HepG2 (cell line): ENCODE results near the gene ADRA1B. TPM values are rescaled to one million over a fixed set of nuclear protein-coding genes. Genes with fewer than 3 reads are reported as not detected.

Experiments used
- ATAC-seq: fragments of 200-7000 bp; cut with Tn5 transposase; 3 replicates; pipeline ENCODE4 v1.9.1; 2020; ENCODE audit warnings: mild to moderate bottlenecking, moderate library complexity
- BruUV-seq: library from RNA; stranded (reverse); fragments of 400-500 nt; replicated peaks from 2 replicates; lab custom pipeline; 2021; lab: Mats Ljungman, UMichigan
- CTCF ChIA-PET: fragments of 300-600 bp; formaldehyde crosslinking; extraction: SDS; loops from one replicate; lab custom pipeline; 2021; ENCODE audit warnings: low total read pairs, inconsistent platforms, low intra/inter-chr PET ratio; lab: Yijun Ruan, JAX
- POLR2A ChIA-PET: fragments of 350-600 bp; sonication (Branson Sonifier 250); formaldehyde crosslinking; loops from one replicate; lab custom pipeline; 2020; ENCODE audit warnings: antibody characterized with exemption, inconsistent platforms; lab: Yijun Ruan, JAX
- DNase-seq: peaks from one replicate; pipeline ENCODE4 v3.0.0-alpha.2; 2015; ENCODE audit warnings: low spot score
- FAIRE-seq: peaks from 3 replicates; lab custom pipeline; 2011; peaks lifted over from hg19 to GRCh38; lab: Jason Lieb, UNC
- H2AFZ ChIP-seq: one replicate; pipeline ENCODE4 v1.6.1; 2011; ENCODE audit warnings: low read length, inconsistent platforms
- H3K27ac ChIP-seq: fragments of 300-600 bp; 3 replicates; pipeline ENCODE4 v1.8.0; 2011; ENCODE audit warnings: mixed run types, mild to moderate bottlenecking, mixed read lengths, low read length, inconsistent platforms; ENCODE audit not compliant: insufficient read depth; ENCODE audit errors: extremely low read length
- H3K27me3 ChIP-seq, 2 experiments: fragments of 200-600 bp in 1 of 2; 2 replicates in 1 of 2; 3 replicates in 1 of 2; pipeline versions ENCODE4 v1.6.0 to v1.8.0; 2011; ENCODE audit warnings: low read length in 2 of 2, mild to moderate bottlenecking in 2 of 2, moderate library complexity in 2 of 2, inconsistent platforms in 1 of 2; ENCODE audit not compliant: insufficient read depth in 2 of 2, control insufficient read depth in 1 of 2
- H3K36me3 ChIP-seq, 2 experiments: fragments of 200-600 bp in 1 of 2; replicated peaks in 1 of 2; 2 replicates in 1 of 2; 3 replicates in 1 of 2; pipeline versions ENCODE4 v1.5.1 to v1.8.0; 2011; ENCODE audit warnings: low read length in 2 of 2, inconsistent platforms in 1 of 2; ENCODE audit not compliant: insufficient read depth in 2 of 2, control insufficient read depth in 1 of 2
- H3K4me1 ChIP-seq: 2 replicates; pipeline ENCODE4 v1.5.1; 2012; ENCODE audit warnings: low read length, inconsistent platforms; ENCODE audit not compliant: insufficient read depth
- H3K4me2 ChIP-seq: 2 replicates; pipeline ENCODE4 v1.6.0; 2011; ENCODE audit warnings: low read depth, low read length, inconsistent platforms
- H3K4me3 ChIP-seq, 3 experiments: fragments of 200-600 bp in 1 of 3; sonication (generic), shearing (Covaris generic) in 1 of 3; replicated peaks in 1 of 3; 2 replicates each; pipeline ENCODE4 v1.5.1; 2011 to 2016; ENCODE audit warnings: low read length in 3 of 3, inconsistent platforms in 2 of 3, low read depth in 2 of 3, mild to moderate bottlenecking in 2 of 3, control low read depth in 1 of 3, mixed read lengths in 1 of 3; ENCODE audit not compliant: insufficient read depth in 1 of 3
- H3K79me2 ChIP-seq: one replicate; pipeline ENCODE4 v1.6.1; 2011; ENCODE audit warnings: low read length, inconsistent platforms; ENCODE audit not compliant: insufficient read depth
- H3K9ac ChIP-seq: 2 replicates; pipeline ENCODE4 v1.6.0; 2011; ENCODE audit warnings: mild to moderate bottlenecking, low read depth, low read length, inconsistent platforms; ENCODE audit not compliant: insufficient read depth
- H3K9me3 ChIP-seq: 2 replicates; pipeline ENCODE4 v1.5.1; 2012; ENCODE audit warnings: mild to moderate bottlenecking, low read length
- H4K20me1 ChIP-seq: 2 replicates; pipeline ENCODE4 v1.6.0; 2011; ENCODE audit warnings: inconsistent platforms, mild to moderate bottlenecking, low read length, moderate library complexity; ENCODE audit not compliant: insufficient read depth
- FOXK1 ChIP-seq: sonication (generic); formaldehyde crosslinking; IDR thresholded peaks from 2 replicates; pipeline ENCODE4 v1.4.0; 2020; ENCODE audit warnings: low read depth, missing genetic modification reagents, borderline replicate concordance
- HHEX ChIP-seq: IDR thresholded peaks from 2 replicates; pipeline ENCODE4 v1.6.1; 2016; ENCODE audit warnings: control low read depth
- HMG20A ChIP-seq: IDR thresholded peaks from 2 replicates; pipeline ENCODE4 v1.6.1; 2016; ENCODE audit warnings: borderline replicate concordance
- IKZF1 ChIP-seq: fragments of 450-650 bp; IDR thresholded peaks from 2 replicates; pipeline ENCODE4 v1.7.1; 2016
- KLF13 ChIP-seq: sonication (generic); formaldehyde crosslinking; IDR thresholded peaks from 2 replicates; pipeline ENCODE4 v1.4.0; 2020; ENCODE audit warnings: mild to moderate bottlenecking, missing genetic modification reagents
- SKI ChIP-seq: fragments of 450-650 bp; IDR thresholded peaks from one replicate; pipeline ENCODE4 v1.6.1; 2018; ENCODE audit warnings: mild to moderate bottlenecking; ENCODE audit not compliant: partially characterized antibody
- TBX3 ChIP-seq: fragments of 450-650 bp; IDR thresholded peaks from 2 replicates; pipeline ENCODE4 v1.6.1; 2017; ENCODE audit warnings: antibody characterized with exemption, mild to moderate bottlenecking, inconsistent platforms, borderline replicate concordance
- ZNF367 ChIP-seq: sonication (generic); formaldehyde crosslinking; IDR thresholded peaks from 2 replicates; pipeline ENCODE4 v1.4.0; 2020; ENCODE audit warnings: missing genetic modification reagents, borderline replicate concordance
- WGBS: methylation state at CpG from one replicate; pipeline ENCODE4 v1.1.6; 2017; ENCODE audit warnings: low lambda C conversion rate; 5-methylcytosine and 5-hydroxymethylcytosine counted together
- in situ Hi-C: cut with HindIII; loops from 2 replicates; pipeline ENCODE4 v1.10.0; 2017; ENCODE audit warnings: low pct_unique_long_range_greater_than_20kb; ENCODE audit not compliant: extremely low pct_ligation_motif_present
- intact Hi-C: fragments of 100-400 bp; cut with micrococcal nuclease; formaldehyde crosslinking; loops from one replicate; pipeline ENCODE4 v1.10.0; 2022; ENCODE audit not compliant: unreplicated experiment
- polyA plus RNA-seq, 8 experiments: library from polyadenylated mRNA; depleted of rRNA in 3 of 8; stranded (reverse) in 7 of 8; unstranded in 1 of 8; fragments of >200 nt; fragmentation: Illumina TruSeq in 4 of 8; extraction: Trizol in 4 of 8; gene quantifications; 2 replicates each; pipeline versions ENCODE4 v1.2.1 to v1.2.3, GENCODE V29; 2011 to 2016; ENCODE audit warnings: low read depth in 4 of 8, missing spikeins in 1 of 8, mixed read lengths in 1 of 8; ENCODE audit not compliant: insufficient read depth in 1 of 8
- total RNA-seq, 5 experiments: library from RNA; depleted of rRNA; stranded (reverse); fragments of >200 nt; fragmentation: Illumina TruSeq; extraction: Trizol; gene quantifications; 2 replicates each; pipeline ENCODE4 v1.2.3, GENCODE V29; 2016; ENCODE audit warnings: low read depth in 1 of 5
- TF ChIP-seq, protein P1 (sequence below): sonication (generic); formaldehyde crosslinking; IDR thresholded peaks from 2 replicates; pipeline ENCODE4 v1.5.1; 2020; ENCODE audit warnings: missing genetic modification reagents, mild to moderate bottlenecking, borderline replicate concordance
- TF ChIP-seq, protein P2 (sequence below): sonication (generic); formaldehyde crosslinking; IDR thresholded peaks from 2 replicates; pipeline ENCODE4 v1.8.1; 2023; ENCODE audit warnings: missing genetic modification reagents, inconsistent platforms, borderline replicate concordance
- TF ChIP-seq, protein P3 (sequence below): sonication (generic); formaldehyde crosslinking; IDR thresholded peaks from 2 replicates; pipeline ENCODE4 v1.8.1; 2023; ENCODE audit warnings: mild to moderate bottlenecking, missing genetic modification reagents

Gene ADRA1B
- total and polyA plus RNA-seq, 2 of the 13 experiments (the other 11 are each of a cell fraction or from before 2014, with no cell fraction given), result not detected

DNA sequence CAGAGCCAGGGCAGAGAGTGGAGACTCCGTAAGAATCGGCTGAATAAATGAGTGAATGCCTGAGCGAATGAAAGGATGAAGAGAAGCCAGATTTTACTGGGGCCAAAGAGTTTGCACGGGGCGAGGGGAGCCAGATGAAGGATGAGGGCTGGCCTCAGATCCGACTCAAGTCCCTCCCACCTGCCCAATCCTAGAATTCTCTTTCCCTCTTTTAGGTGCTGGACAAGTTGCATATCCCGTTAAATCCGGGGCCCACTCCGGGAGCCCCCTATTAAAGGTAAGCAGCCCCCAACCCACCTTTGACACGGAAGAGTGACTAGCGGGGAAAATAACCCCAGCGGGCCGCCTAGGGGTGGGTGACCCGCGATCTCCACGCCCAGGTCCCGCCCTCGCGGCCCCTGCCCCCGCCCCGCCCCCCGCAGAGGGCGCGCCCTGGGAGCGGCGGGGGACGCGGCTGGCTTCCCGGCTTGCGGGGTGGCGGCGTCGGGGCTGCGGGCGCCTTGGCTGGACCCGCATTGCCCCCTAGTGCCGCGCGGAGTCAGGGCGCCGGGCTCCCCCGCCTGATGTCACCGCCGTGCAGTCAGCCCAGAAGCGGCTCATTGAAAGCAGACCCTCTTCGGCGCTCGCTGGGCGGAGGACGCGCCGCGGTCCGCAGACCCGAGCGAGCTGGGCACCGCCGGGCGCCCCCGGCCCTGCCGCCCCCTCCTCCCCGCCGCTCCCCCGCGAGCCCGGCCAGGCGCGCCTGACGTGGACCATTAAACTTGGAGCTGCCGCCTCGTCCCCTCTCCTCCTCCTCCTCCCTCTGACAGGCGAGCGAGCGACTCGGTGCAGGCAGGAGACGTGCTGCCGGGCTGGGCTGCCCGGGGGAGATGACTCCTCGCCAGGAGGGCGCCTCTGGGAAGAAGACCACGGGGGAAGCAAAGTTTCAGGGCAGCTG, at the start of gene ADRA1B (continued):
- TF ChIP-seq TBX3, result no peak
- TF ChIP-seq KLF13, result no peak
- TF ChIP-seq, protein P1, sequence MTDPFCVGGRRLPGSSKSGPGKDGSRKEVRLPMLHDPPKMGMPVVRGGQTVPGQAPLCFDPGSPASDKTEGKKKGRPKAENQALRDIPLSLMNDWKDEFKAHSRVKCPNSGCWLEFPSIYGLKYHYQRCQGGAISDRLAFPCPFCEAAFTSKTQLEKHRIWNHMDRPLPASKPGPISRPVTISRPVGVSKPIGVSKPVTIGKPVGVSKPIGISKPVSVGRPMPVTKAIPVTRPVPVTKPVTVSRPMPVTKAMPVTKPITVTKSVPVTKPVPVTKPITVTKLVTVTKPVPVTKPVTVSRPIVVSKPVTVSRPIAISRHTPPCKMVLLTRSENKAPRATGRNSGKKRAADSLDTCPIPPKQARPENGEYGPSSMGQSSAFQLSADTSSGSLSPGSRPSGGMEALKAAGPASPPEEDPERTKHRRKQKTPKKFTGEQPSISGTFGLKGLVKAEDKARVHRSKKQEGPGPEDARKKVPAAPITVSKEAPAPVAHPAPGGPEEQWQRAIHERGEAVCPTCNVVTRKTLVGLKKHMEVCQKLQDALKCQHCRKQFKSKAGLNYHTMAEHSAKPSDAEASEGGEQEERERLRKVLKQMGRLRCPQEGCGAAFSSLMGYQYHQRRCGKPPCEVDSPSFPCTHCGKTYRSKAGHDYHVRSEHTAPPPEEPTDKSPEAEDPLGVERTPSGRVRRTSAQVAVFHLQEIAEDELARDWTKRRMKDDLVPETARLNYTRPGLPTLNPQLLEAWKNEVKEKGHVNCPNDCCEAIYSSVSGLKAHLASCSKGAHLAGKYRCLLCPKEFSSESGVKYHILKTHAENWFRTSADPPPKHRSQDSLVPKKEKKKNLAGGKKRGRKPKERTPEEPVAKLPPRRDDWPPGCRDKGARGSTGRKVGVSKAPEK, result no peak

DNA sequence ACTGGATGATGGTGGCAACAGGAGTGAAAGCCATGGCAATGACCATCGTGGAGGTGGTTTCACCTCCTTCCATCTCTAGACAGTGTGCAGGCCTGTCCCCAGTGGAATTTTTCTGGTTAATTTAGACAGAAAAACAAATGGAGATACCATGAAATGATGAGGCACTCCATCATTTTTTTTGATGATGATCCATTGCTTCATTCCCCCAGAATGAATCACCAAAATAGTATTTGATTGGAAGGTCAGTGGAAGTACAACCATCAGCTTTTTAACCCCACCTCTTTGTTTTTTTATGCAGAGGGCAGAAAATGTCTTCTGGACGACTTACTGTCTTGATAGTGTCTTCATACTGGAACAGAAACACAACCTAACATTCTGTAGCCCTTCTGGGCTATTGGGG, 42.6 kb upstream of the ADRA1B start:
- CTCF ChIA-PET, result no interaction called here
- intact Hi-C loops, result no loop called here
- Histone ChIP-seq H3K4me2 (no peak overlapping the region), H3K9me3 (no peaks in the 10 kb centered on the region), H2AFZ (no peak overlapping the region)
- TF ChIP-seq, protein P2, sequence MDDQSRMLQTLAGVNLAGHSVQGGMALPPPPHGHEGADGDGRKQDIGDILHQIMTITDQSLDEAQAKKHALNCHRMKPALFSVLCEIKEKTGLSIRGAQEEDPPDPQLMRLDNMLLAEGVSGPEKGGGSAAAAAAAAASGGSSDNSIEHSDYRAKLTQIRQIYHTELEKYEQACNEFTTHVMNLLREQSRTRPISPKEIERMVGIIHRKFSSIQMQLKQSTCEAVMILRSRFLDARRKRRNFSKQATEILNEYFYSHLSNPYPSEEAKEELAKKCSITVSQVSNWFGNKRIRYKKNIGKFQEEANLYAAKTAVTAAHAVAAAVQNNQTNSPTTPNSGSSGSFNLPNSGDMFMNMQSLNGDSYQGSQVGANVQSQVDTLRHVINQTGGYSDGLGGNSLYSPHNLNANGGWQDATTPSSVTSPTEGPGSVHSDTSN (CRISPR knock-in tag), result no peak
- TF ChIP-seq ZNF367 (CRISPR knock-in tag) (no peak), FOXK1 (no peak), SKI (no peak), HHEX (no peak), IKZF1 (no peak), HMG20A (CRISPR knock-in tag) (no peak)
- TF ChIP-seq, protein P3, sequence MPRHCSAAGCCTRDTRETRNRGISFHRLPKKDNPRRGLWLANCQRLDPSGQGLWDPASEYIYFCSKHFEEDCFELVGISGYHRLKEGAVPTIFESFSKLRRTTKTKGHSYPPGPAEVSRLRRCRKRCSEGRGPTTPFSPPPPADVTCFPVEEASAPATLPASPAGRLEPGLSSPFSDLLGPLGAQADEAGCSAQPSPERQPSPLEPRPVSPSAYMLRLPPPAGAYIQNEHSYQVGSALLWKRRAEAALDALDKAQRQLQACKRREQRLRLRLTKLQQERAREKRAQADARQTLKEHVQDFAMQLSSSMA (CRISPR knock-in tag), result no peak
- TF ChIP-seq, all 625 proteins: peak for 0
- Histone ChIP-seq H4K20me1 (no peaks in the 10 kb centered on the region), H3K79me2 (no peaks in the 10 kb centered on the region), H3K4me3 (no peak overlapping the region), H3K9ac (no peak overlapping the region), H3K4me1 (no peaks in the 10 kb centered on the region), H3K36me3 (no peaks in the 10 kb centered on the region), H3K27me3 (peaks cover 0 to 8% of the 10 kb centered on the region in 2 experiments; a peak in 2 of 5 replicates), H3K27ac (no peak overlapping the region)
- no peak for FAIRE-seq
- POLR2A ChIA-PET, result no interaction called here
- 0% methylated on average over 2 of the region's 2 CpGs for WGBS
- BruUV-seq, result no TSS peak
- no peak for ATAC-seq
- in situ Hi-C loops, result no loop called here
- DNase-seq, result no peak
